Stomach (tissue), 9 donors: ENCODE results near the gene SLC8A3. TPM values are rescaled to one million over a fixed set of nuclear protein-coding genes. Genes with fewer than 3 reads are reported as not detected.

Experiments
- DNase-seq, 2 donors: peaks; one replicate each; pipeline versions ENCODE4 v3.0.0 to v3.0.0-alpha.2; 2013 to 2019
- H3K27ac ChIP-seq, 5 donors: fragments of 200-600 bp in 4 of 5; sonication (generic) in 4 of 5; one replicate each; pipeline ENCODE4 v1.5.1; 2013 to 2019; ENCODE audit warnings: mild to moderate bottlenecking in 1 of 5, moderate library complexity in 1 of 5
- H3K27me3 ChIP-seq, 3 donors: fragments of 200-600 bp; sonication (generic); one replicate each; pipeline ENCODE4 v1.5.1; 2017 to 2019; ENCODE audit warnings: mixed run types in 1 of 3
- H3K36me3 ChIP-seq, 4 donors: fragments of 200-600 bp; sonication (generic); 1 replicate in 3 of 4; 2 replicates in 1 of 4; pipeline ENCODE4 v1.5.1; 2016 to 2019
- H3K4me1 ChIP-seq, 4 donors: fragments of 200-600 bp; sonication (generic); one replicate each; pipeline ENCODE4 v1.5.1; 2016 to 2019
- H3K4me3 ChIP-seq, 4 donors: fragments of 200-600 bp; sonication (generic) in 3 of 4; one replicate each; pipeline ENCODE4 v1.5.1; 2016 to 2019; ENCODE audit warnings: mild to moderate bottlenecking in 1 of 4
- H3K9me3 ChIP-seq, 4 donors: fragments of 200-600 bp; sonication (generic); one replicate each; pipeline ENCODE4 v1.5.1; 2016 to 2019
- EP300 ChIP-seq: sonication (generic); formaldehyde crosslinking; IDR thresholded peaks from one replicate; pipeline ENCODE4 v1.6.1; 2017; ENCODE audit warnings: antibody characterized with exemption
- POLR2A ChIP-seq, 4 donors: fragments of 450-650 bp; IDR thresholded peaks; one replicate each; pipeline ENCODE4 v1.6.1; 2016; ENCODE audit warnings: antibody characterized with exemption in 4 of 4, control low read depth in 2 of 4, mild to moderate bottlenecking in 1 of 4, moderate library complexity in 1 of 4
- POLR2AphosphoS5 ChIP-seq, 3 donors: sonication (generic); formaldehyde crosslinking; IDR thresholded peaks; one replicate each; pipeline ENCODE4 v1.6.1; 2016; ENCODE audit warnings: antibody characterized with exemption in 3 of 3
- WGBS, 5 donors: extraction: QIAGEN DNeasy Blood & Tissue Kit in 3 of 5; methylation state at CpG; one replicate each; pipeline versions ENCODE4 v1.1.5 to v1.1.7; 2013 to 2018; 5-methylcytosine and 5-hydroxymethylcytosine counted together
- intact Hi-C: fragments of 100-400 bp; cut with DNase I; formaldehyde crosslinking; loops from one replicate; pipeline ENCODE4 v1.15.1; 2023; ENCODE audit warnings: low total_unique reads
- polyA plus RNA-seq, 3 donors: library from polyadenylated mRNA; stranded (reverse); fragments of 200-250 nt; gene quantifications; one replicate each; pipeline ENCODE4 v1.2.3, GENCODE V29; 2013
- total RNA-seq, 5 donors: library from RNA; depleted of rRNA; stranded (reverse); fragments of >200 nt; gene quantifications; one replicate each; pipeline versions ENCODE4 v1.1.0 to v1.2.3, GENCODE V29; 2014 to 2016
- TF ChIP-seq, protein P1 (sequence below), 7 experiments: fragments of 450-650 bp in 4 of 7; fragments of 200-600 bp in 3 of 7; sonication (generic) in 3 of 7; IDR thresholded peaks; one replicate each; pipeline ENCODE4 v1.5.1; 2016 to 2019; ENCODE audit warnings: antibody characterized with exemption in 7 of 7, control low read depth in 2 of 7, mild to moderate bottlenecking in 1 of 7
- donor health status: healthy with polysubstance abuse.
- donor health status: Bipolar disorder and iron deficiency.
- donor health status: healthy.

SLC8A3 gene
- total and polyA plus RNA-seq, 8 donors: 0.03 to 2.4 (median 0.87) TPM; not detected in 1

DNA sequence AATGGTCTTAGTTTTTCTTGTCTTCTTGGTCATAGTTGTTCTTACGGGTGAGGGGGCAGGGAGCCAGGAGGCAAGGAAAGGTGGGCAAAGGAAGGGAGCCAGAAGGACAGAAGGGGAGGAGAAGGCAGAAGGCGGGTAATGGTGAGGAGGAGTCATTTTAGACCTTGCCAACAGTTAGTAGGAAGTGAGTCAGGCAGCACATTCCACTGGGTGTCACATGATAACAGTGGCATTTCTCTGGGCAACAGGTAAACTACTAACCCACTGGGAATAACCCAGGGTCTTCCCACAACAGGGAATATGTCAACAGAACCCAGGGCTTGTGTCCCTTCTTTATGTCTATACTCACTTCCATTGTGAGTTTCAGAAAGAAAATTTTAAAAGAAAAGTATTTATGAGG is 127.6 kb downstream of the SLC8A3 start:
- Histone ChIP-seq H3K27me3 (peaks cover 0 to 3% (median 0%) of the 10 kb centered on the region in 3 donors), H3K4me1 (peaks cover 0 to 4% (median 0%) of the 10 kb centered on the region in 4 donors), H3K9me3 (no peaks in the 10 kb centered on the region), H3K36me3 (no peaks in the 10 kb centered on the region), H3K4me3 (no peak overlapping the region), H3K27ac (no peak overlapping the region)
- WGBS, 5 donors: 77 to 93% (median 86%) methylated on average over 2 of the region's 2 CpGs
- DNase-seq: no peak
- no peak for TF ChIP-seq EP300
- TF ChIP-seq, protein P1, sequence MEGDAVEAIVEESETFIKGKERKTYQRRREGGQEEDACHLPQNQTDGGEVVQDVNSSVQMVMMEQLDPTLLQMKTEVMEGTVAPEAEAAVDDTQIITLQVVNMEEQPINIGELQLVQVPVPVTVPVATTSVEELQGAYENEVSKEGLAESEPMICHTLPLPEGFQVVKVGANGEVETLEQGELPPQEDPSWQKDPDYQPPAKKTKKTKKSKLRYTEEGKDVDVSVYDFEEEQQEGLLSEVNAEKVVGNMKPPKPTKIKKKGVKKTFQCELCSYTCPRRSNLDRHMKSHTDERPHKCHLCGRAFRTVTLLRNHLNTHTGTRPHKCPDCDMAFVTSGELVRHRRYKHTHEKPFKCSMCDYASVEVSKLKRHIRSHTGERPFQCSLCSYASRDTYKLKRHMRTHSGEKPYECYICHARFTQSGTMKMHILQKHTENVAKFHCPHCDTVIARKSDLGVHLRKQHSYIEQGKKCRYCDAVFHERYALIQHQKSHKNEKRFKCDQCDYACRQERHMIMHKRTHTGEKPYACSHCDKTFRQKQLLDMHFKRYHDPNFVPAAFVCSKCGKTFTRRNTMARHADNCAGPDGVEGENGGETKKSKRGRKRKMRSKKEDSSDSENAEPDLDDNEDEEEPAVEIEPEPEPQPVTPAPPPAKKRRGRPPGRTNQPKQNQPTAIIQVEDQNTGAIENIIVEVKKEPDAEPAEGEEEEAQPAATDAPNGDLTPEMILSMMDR (IDR thresholded peaks at IDR 0.05): no peak
- TF ChIP-seq POLR2A (IDR thresholded peaks at IDR 0.05): no peak
- TF ChIP-seq POLR2AphosphoS5 (IDR thresholded peaks at IDR 0.05): peak in 1 of 3 donors; percentile 4
- intact Hi-C loops: no loop called here

DNA sequence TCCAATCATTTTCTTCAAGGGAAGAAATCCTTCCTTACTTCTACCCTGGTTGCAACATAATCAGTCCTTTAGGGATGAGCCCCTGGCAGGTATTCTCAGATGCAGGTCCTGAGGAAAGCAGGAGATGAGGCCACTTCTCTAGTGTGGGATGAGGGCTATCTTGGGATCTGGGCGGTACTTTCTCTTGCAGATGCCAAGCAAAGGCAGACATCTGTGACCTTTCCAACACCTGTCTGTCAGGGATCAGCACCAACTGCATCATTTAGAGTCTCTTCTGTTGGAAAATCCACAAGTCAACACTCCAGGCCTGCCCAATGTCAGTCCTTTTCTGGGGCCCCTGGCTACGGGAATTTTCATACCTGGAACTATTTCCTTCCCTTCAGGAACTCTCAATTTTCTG is 129.2 kb downstream of the SLC8A3 start:
- Histone ChIP-seq H3K4me1 (peaks cover 0 to 4% (median 0%) of the 10 kb centered on the region in 4 donors), H3K9me3 (no peaks in the 10 kb centered on the region), H3K4me3 (no peak overlapping the region), H3K27me3 (peaks cover 0 to 3% (median 0%) of the 10 kb centered on the region in 3 donors), H3K36me3 (no peaks in the 10 kb centered on the region), H3K27ac (no peak overlapping the region)
- no peak for DNase-seq
- TF ChIP-seq POLR2A (IDR thresholded peaks at IDR 0.05) (no peak), POLR2AphosphoS5 (IDR thresholded peaks at IDR 0.05) (no peak), EP300 (no peak)
- TF ChIP-seq, protein P1 (IDR thresholded peaks at IDR 0.05): no peak
- 74 to 85% (median 83%) methylated on average over 2 of the region's 2 CpGs for WGBS, 5 donors
- intact Hi-C loops: no loop called here

DNA sequence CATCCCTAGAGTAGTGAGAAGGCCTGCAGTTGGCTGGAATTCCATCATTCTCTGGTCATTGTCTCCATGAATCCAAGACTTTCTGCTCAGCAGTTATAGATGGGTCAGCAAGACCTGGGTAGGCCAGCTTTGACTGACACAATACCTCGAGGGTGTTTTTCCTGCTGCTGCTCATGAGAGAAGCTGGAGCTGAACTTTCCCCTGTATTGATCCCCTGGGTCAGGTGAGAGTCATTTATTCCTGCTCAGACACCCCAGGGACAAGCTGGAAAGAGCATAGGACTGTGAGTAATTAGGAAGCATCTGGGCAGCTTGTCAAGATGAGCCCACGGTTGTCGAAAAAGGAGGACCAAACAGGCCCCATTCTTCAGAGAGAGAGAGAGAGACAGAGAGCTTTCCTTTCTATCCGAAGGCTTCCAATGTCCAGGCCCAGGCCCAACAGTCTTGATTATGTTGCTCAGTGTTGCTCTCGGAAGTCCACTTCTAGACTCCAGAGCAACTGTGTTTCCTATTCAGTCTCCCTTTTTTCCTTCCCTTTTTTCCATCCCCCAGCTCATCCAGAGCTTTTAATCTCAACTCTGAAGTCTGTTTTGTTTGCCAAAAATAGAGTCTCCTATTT is 131.1 kb downstream of the SLC8A3 start:
- H3K27me3 ChIP-seq: peaks cover 0 to 3% (median 0%) of the 10 kb centered on the region in 3 donors
- no peaks in the 10 kb centered on the region for H3K4me1 ChIP-seq
- H3K36me3 ChIP-seq: no peaks in the 10 kb centered on the region
- intact Hi-C loops: no loop called here
- H3K27ac ChIP-seq: no peak overlapping the region
- WGBS, 5 donors: 77 to 84% (median 81%) methylated on average over 5 of the region's 5 CpGs
- H3K9me3 ChIP-seq: no peaks in the 10 kb centered on the region
- no peak for DNase-seq
- TF ChIP-seq POLR2A (IDR thresholded peaks at IDR 0.05) (no peak), EP300 (no peak), POLR2AphosphoS5 (IDR thresholded peaks at IDR 0.05) (no peak)
- TF ChIP-seq, protein P1 (IDR thresholded peaks at IDR 0.05): no peak
- H3K4me3 ChIP-seq: no peak overlapping the region

DNA sequence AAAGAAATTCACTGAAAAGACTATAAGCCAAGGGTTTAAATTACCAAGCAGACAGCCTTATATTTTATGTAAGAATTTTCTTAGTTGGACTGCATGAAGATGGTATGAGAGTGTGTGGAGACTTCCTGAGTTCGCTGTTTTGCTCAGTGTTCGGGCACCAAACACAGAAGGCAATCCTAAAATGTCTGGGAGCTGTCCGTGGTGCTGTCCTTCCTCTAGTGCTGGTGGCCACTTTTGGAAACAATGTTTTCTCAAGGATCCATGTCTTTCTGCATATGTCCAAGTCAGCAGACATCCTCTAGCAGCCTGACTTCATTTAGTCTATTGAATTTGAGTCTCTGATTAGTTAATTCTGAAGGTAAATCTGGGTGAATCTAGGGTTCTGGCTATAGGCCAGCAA is 135.8 kb downstream of the SLC8A3 start:
- peaks cover 0 to 3% (median 0%) of the 10 kb centered on the region in 3 donors for H3K27me3 ChIP-seq
- no peaks in the 10 kb centered on the region for H3K36me3 ChIP-seq
- 28 to 45% (median 34%) methylated on average over 3 of the region's 3 CpGs for WGBS, 5 donors
- H3K4me1 ChIP-seq: peaks cover 0 to 6% (median 0%) of the 10 kb centered on the region in 4 donors
- H3K9me3 ChIP-seq: no peaks in the 10 kb centered on the region
- H3K27ac ChIP-seq: no peak overlapping the region
- H3K4me3 ChIP-seq: no peak overlapping the region
- peak in 1 of 2 donors; percentile 73 for DNase-seq
- intact Hi-C loops: no loop called here
- TF ChIP-seq, protein P1 (IDR thresholded peaks at IDR 0.05): no peak
- TF ChIP-seq EP300 (no peak), POLR2AphosphoS5 (IDR thresholded peaks at IDR 0.05) (no peak), POLR2A (IDR thresholded peaks at IDR 0.05) (no peak)
